Epithelial cell of proximal tubule (primary cell): ENCODE results near the gene FAM3A. TPM values are rescaled to one million over a fixed set of nuclear protein-coding genes. Genes with fewer than 3 reads are reported as not detected.
A peak's percentile ranks its signal among the peaks of the same experiment; 100 is the strongest.
"Not testable (repeated sequence)": the region's sequence is repeated elsewhere in the genome, so short reads cannot be mapped to it uniquely, and the experiment has no call there.

Source experiments
- DNase-seq: peaks from one replicate; pipeline ENCODE4 v3.0.0-alpha.2; 2011; ENCODE audit warnings: low read depth
- H3K4me3 ChIP-seq: 2 replicates; pipeline ENCODE4 v1.5.1; 2011; ENCODE audit warnings: low read depth, mild to moderate bottlenecking, low read length
- total RNA-seq: library from RNA; depleted of rRNA; stranded (reverse); fragments of >200 nt; gene quantifications from 2 replicates; pipeline ENCODE4 v1.2.3, GENCODE V29; 2015
- TF ChIP-seq, protein P1 (sequence below): conservative IDR thresholded peaks from 2 replicates; pipeline ENCODE4 v1.5.1; 2012; ENCODE audit warnings: low read depth, mild to moderate bottlenecking, low read length

FAM3A gene, protein sequence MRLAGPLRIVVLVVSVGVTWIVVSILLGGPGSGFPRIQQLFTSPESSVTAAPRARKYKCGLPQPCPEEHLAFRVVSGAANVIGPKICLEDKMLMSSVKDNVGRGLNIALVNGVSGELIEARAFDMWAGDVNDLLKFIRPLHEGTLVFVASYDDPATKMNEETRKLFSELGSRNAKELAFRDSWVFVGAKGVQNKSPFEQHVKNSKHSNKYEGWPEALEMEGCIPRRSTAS
- total RNA-seq: 24.8 and 31.8 TPM in 2 replicates

DNA sequence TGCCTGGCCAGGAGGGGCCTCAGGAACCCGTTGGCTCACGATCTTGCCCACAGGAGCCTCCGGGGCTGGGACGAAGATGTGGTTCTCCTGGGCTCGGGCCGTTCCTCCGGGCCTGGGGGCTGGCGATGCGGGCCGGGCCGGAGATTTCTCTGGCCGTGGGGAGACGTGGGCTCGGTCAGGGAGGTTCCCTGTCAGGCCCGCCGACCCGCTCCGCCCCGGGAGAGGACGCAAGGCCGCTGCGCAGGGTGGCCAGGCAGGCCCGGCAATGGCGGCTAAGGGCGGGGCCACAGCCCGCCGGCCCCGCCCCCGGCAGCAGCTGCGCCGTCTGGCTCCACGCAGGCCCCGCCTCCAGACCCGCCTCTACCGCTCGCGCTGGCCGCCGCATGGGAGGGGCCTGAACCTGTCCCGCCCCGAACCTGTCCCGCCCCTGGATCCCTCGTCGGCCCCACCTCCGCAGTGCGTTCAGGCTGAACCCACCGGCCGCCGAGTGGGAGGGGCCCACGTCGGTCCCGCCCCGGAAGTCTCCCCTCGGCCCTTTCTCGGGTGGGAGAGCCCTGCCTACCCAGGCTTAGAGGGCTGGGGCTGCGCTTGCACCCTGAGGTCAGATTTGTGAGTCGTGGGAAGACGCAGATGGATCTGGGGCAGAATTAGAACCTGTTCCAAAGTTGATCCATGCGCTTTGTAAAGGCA is at the start of gene FAM3A:
Gene FAM3A, minus strand, starts transcription at position 267 of the 690 bp plus-strand sequence. CDS start 460 bp downstream, outside the sequence.
- no peak for DNase-seq
- TF ChIP-seq, protein P1, sequence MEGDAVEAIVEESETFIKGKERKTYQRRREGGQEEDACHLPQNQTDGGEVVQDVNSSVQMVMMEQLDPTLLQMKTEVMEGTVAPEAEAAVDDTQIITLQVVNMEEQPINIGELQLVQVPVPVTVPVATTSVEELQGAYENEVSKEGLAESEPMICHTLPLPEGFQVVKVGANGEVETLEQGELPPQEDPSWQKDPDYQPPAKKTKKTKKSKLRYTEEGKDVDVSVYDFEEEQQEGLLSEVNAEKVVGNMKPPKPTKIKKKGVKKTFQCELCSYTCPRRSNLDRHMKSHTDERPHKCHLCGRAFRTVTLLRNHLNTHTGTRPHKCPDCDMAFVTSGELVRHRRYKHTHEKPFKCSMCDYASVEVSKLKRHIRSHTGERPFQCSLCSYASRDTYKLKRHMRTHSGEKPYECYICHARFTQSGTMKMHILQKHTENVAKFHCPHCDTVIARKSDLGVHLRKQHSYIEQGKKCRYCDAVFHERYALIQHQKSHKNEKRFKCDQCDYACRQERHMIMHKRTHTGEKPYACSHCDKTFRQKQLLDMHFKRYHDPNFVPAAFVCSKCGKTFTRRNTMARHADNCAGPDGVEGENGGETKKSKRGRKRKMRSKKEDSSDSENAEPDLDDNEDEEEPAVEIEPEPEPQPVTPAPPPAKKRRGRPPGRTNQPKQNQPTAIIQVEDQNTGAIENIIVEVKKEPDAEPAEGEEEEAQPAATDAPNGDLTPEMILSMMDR: no peak
- H3K4me3 ChIP-seq: peak within 1 kb of the TSS; percentile 70

DNA sequence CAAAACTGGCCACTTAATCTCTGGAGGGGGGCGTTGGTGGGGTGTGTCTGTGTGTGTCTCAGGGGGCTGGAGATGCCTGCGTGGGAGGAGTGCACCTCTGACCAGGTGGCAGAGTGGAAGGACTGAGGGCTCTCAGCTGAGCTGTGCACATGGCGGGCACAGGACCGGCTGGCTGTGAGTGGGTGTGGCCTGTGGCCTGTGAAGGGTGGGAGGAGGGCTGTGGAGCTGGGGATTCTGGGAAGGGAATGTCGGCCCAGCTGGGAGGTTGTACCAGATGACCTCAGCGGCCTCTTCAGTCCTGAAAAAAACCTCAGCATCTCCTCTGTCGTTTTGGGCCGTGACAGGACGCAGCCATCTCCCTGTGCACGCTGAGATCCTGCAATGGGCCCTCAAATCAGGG is 46.3 kb upstream of the FAM3A start:
- DNase-seq, H3K4me3 ChIP-seq: not testable (repeated sequence)

DNA sequence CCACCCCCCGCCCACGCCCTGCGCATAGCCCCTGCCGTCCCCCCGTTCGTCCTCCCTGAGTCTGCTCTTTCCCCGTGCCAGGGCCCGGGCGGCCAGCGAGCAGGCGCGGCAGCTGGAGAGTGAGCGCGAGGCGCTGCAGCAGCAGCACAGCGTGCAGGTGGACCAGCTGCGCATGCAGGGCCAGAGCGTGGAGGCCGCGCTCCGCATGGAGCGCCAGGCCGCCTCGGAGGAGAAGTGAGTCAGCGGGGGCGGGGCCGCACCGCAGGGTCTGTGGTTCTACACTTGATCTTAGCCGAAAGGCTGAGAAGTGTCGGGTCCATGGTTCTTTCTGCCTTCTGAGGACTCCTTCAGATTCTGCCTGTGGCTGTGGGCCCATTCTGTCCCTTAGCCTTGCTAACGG is 44.3 kb upstream of the FAM3A start:
- not testable (repeated sequence) for H3K4me3 ChIP-seq, DNase-seq

DNA sequence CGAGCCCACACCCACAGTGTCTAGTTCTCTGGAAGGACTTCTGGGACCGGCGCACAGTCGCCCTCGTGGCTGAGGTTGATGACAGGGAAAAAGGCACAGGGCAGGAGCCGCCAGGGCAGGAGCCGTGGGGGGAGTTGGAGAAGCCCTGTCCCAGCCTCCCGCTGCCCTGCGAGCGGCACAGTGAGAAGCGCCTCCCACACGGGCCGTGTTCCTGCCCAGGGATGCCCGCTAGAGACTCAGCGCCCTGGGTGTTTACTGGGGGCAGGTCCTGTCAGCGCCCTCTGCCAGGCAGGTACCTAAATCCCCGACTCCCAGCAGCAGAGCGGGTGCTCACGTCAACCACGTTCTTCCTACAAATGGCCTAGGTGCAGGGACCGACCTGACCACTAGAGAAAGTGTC is 42.9 kb upstream of the FAM3A start:
- H3K4me3 ChIP-seq, DNase-seq: not testable (repeated sequence)

DNA sequence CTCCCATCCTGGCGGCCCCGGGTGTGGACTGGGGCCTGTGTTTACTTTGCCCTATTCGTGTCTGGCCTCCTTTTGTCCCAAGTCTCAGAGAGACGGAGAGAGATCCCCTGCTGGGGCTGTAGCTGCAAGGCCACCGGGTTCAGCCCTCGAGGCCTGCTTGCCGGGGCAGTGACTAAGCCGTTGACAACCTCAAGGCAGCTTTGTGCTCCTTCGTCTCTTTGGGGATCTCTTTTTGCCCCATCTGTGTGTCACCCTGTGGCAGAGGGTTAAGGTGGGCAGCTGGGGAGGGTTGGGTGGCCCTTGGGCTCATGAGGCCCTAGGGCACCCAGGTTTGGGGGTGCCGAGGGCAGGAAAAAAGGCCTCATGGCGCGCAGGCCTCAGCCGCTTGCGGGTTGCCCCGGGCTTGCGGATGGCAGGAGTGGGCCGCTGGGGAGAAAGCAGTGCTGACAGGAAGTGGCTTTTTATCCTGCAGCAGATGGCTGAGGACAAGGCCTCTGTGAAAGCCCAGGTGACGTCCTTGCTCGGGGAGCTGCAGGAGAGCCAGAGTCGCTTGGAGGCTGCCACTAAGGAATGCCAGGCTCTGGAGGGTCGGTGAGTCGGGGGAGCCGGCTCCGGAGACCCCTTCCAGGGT is 42.1 kb upstream of the FAM3A start:
- H3K4me3 ChIP-seq, DNase-seq: not testable (repeated sequence)

DNA sequence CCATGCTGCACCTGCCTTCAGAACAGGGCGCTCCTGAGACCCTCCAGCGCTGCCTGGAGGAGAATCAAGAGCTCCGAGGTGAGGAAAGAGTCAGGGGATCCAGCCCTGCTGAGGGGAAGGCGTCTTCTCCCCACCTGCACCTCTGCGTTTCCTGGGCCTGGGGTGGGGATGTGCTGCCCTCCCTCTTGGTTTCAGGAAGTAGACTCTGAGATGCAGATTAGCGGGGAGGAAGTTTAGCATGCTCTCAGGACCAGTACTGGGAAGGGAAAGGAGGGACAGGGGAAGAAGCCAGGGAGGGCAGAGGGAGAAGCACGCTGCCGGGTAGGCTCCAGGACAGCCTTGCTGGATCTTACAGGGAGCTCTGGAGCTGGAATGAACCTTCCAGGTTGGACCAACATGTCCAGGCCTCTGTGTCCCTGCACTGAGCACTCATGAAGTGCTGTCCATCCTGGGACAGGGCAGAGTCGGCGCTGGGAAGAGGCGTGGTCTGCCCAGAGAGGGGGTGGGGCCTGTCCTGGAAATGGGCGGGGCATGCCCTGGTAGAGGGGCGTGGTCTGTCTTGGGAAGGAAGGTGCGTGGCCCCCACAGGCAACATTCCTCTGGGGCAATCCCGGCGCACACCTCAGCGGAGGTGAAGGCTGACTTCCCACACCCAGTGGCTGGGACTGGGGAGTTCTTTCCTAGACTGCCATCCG is 36.2 kb upstream of the FAM3A start:
- H3K4me3 ChIP-seq, DNase-seq: not testable (repeated sequence)

DNA sequence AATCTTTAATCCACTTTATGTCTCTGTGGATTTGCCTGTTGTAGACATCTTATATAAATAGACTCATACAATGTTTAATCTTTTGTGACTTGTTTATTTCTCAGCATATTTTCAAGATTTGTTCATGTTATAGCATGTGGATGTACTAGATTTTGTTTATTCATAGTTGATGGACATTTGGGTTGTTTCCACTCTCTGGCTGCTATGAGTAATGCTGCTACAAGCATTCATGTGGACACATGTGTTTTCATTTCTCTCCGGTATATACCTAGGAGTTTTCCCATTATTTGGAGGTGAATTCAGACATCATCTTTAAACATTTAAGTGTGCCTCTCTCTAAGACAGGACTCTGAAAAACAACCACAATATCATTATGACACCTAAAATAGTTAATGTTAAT is 33.7 kb upstream of the FAM3A start:
- no peak for DNase-seq
- no peak overlapping the region for H3K4me3 ChIP-seq
- TF ChIP-seq, protein P1: no peak

DNA sequence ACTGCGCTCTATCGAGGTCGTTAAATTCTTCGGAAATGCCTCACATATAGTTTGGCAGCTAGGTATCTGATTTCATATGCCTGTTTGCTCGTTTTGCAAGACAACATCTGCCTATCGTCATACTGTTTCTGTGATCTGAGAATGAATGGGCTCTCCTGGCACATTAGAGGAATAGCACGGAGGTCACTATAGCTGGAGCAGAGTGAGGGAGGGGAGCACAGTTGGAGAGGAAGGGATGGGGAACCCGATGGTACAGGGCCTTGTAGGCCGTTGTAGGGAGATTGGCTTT is 31.9 kb upstream of the FAM3A start:
- DNase-seq: no peak
- peak overlapping the region; percentile 84 for H3K4me3 ChIP-seq
- TF ChIP-seq, protein P1: no peak

DNA sequence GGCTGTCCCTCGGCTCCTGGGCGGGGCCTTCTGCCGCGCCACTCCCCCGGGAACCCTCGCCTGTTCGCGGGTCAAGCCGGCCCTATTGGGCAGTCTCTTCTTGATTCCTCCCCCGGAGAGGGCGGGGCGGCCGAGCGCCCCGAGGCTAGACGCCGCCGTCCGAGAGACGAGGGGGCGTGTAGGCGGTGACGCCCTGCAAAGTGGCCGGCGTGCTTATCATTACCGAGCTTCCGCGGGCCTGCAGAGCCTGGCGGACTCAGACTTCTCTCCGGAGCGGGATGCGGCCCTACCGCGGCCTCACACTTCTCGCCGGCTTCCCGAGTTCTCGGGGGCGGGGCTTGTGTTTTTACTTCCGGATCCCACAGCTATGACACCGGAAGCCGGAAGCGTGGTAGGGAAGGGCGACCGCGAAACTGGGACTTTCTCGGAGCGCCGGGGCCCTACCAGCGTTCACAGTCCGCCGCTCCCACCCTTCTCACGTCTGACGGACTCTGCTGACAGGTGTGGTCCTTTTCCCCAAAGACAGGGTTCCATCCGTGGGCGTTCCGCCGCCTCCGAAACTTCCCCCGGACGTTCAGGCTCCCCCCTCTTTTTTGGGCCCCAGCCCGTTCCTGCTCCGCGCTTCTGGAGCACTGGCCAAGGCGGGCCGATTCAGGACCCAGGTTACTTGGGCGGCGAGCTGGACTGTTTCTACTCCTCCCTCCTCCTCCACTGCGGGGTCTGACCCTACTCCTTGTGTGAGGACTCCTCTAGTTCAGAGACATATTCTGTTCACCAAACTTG is 31.4 kb upstream of the FAM3A start, which contains the start of gene IKBKG:
Gene IKBKG, plus strand, starts transcription at position 376 of the 783 bp plus-strand sequence. CDS start 4,383 bp downstream, outside the sequence.
- TF ChIP-seq, protein P1: no peak
- DNase-seq: no peak
- peak within 1 kb of the TSS; percentile 84 for H3K4me3 ChIP-seq
